Kidney epithelial cell (primary cell): Measurements from ENCODE around the gene OR13F1. TPM values are rescaled to one million over a fixed set of nuclear protein-coding genes. Genes with fewer than 3 reads are reported as not detected.

Source experiments
- DNase-seq: peaks from one replicate; pipeline ENCODE4 v3.0.0-alpha.2; 2010; ENCODE audit warnings: low read depth
- H3K27me3 ChIP-seq: 2 replicates; pipeline ENCODE4 v1.6.0; 2011; ENCODE audit warnings: low read length; ENCODE audit not compliant: control insufficient read depth, insufficient read depth
- H3K36me3 ChIP-seq: 2 replicates; pipeline ENCODE4 v1.5.1; 2011; ENCODE audit warnings: low read length; ENCODE audit not compliant: control insufficient read depth, insufficient read depth
- H3K4me3 ChIP-seq: 2 replicates; pipeline ENCODE4 v1.5.1; 2011; ENCODE audit warnings: low read depth, mild to moderate bottlenecking, control low read depth, low read length
- CTCF ChIP-seq: IDR thresholded peaks from 2 replicates; pipeline ENCODE4 v1.5.1; 2011; ENCODE audit warnings: mild to moderate bottlenecking, moderate library complexity, low read length, control low read depth, inconsistent platforms; ENCODE audit not compliant: insufficient read depth, poor library complexity, severe bottlenecking
- total RNA-seq: library from RNA; depleted of rRNA; stranded (reverse); fragments of >200 nt; gene quantifications from 2 replicates; pipeline ENCODE4 v1.2.3, GENCODE V29; 2015

The OR13F1 gene
- total RNA-seq, 1 donor from 2014 or later = not detected

GRCh38 chr9:104536756-104537155 lies 32.7 kb downstream of the OR13F1 start, which contains the start of gene OR13C3:
OR13C3 (minus strand) TSS chr9:104536856; CDS start chr9:104536723, 133 bp downstream.
- no peak for TF ChIP-seq CTCF
- no peak for DNase-seq
- Histone ChIP-seq H3K36me3 (no peaks in the 10 kb centered on the region), H3K4me3 (no peak within 1 kb of the TSS), H3K27me3 (no peaks in the 10 kb centered on the region)

GRCh38 chr9:104539275-104539674 lies 35.2 kb downstream of the OR13F1 start:
- no peak for DNase-seq
- H3K36me3 ChIP-seq = no peaks in the 10 kb centered on the region
- TF ChIP-seq CTCF = no peak

GRCh38 chr9:104544644-104545043 lies 40.6 kb downstream of the OR13F1 start:
- H3K36me3 ChIP-seq = no peaks in the 10 kb centered on the region
- no peak for TF ChIP-seq CTCF
- DNase-seq = no peak
- no peaks in the 10 kb centered on the region for H3K27me3 ChIP-seq
- H3K4me3 ChIP-seq = no peak overlapping the region

More at GRCh38 chr9:104539275-104539674, 35.2 kb downstream of the OR13F1 start:
- H3K4me3 ChIP-seq = no peak overlapping the region
- no peaks in the 10 kb centered on the region for H3K27me3 ChIP-seq

- Histone ChIP-seq H3K27me3 (no peaks in the 10 kb centered on the region), H3K36me3 (no peaks in the 10 kb centered on the region), H3K4me3 (no peak overlapping the region)
- TF ChIP-seq CTCF = no peak
- DNase-seq = no peak
Observed at GRCh38 chr9:104553261-104553660, 49.2 kb downstream of the OR13F1 start.

Other genes with a start within 250 kb of the OR13F1 start
- not detected in 2 replicates for gene OR13C4, start 22.9 kb downstream of the OR13F1 start, total RNA-seq
- gene OR13C3, start 32.6 kb downstream of the OR13F1 start, total RNA-seq = not detected in 2 replicates
- not detected in 2 replicates for gene OR13C8, start 64.9 kb downstream of the OR13F1 start, total RNA-seq
- not detected in 2 replicates for gene OR13C5, start 95.2 kb downstream of the OR13F1 start, total RNA-seq
- not detected in 2 replicates for gene OR13C2, start 101.4 kb downstream of the OR13F1 start, total RNA-seq
- not detected in 2 replicates for gene OR13C9, start 113.9 kb downstream of the OR13F1 start, total RNA-seq
- gene OR13D1, start 190.3 kb downstream of the OR13F1 start, total RNA-seq = not detected in 2 replicates
- gene NIPSNAP3A, start 243.4 kb downstream of the OR13F1 start, total RNA-seq = 25.2 and 29.3 TPM in 2 replicates